HG02870 (cell line): ENCODE measurements around the gene DDAH1.

Experiments used
- ATAC-seq: cut with Tn5 transposase; IDR thresholded peaks from one replicate; pipeline ENCODE4 v1.9.1; 2021; ENCODE audit warnings: mild to moderate bottlenecking, moderate library complexity; ENCODE audit not compliant: unreplicated experiment

Gene DDAH1

GRCh38 chr1:85445906-85446305 lies 19.1 kb downstream of the DDAH1 start:
- no peak for ATAC-seq

GRCh38 chr1:85444381-85444780 lies 20.6 kb downstream of the DDAH1 start:
- no peak for ATAC-seq

- ATAC-seq = no peak
Measured at GRCh38 chr1:85440612-85441011, 24.3 kb downstream of the DDAH1 start.

GRCh38 chr1:85438353-85438752 lies 26.6 kb downstream of the DDAH1 start:
- ATAC-seq = no peak

GRCh38 chr1:85437139-85437538 lies 27.8 kb downstream of the DDAH1 start:
- no peak for ATAC-seq

GRCh38 chr1:85433096-85433495 lies 31.9 kb downstream of the DDAH1 start:
- ATAC-seq = no peak

GRCh38 chr1:85428471-85429089 lies 36.4 kb downstream of the DDAH1 start:
- no peak for ATAC-seq

- no peak for ATAC-seq
Measured at GRCh38 chr1:85427849-85428248, 37.1 kb downstream of the DDAH1 start.

GRCh38 chr1:85427331-85427730 lies 37.6 kb downstream of the DDAH1 start:
- no peak for ATAC-seq

- ATAC-seq = no peak
Measured at GRCh38 chr1:85421179-85421578, 43.8 kb downstream of the DDAH1 start.

- no peak for ATAC-seq
Measured at GRCh38 chr1:85420199-85420598, 44.8 kb downstream of the DDAH1 start.

GRCh38 chr1:85417876-85418275 lies 47.1 kb downstream of the DDAH1 start:
- no peak for ATAC-seq

- ATAC-seq = no peak
Measured at GRCh38 chr1:85417017-85417416, 47.9 kb downstream of the DDAH1 start.

GRCh38 chr1:85413169-85413568 lies 51.8 kb downstream of the DDAH1 start:
- no peak for ATAC-seq

GRCh38 chr1:85411567-85412305 lies 53.2 kb downstream of the DDAH1 start:
- no peak for ATAC-seq

- no peak for ATAC-seq
Measured at GRCh38 chr1:85409516-85409915, 55.4 kb downstream of the DDAH1 start.

GRCh38 chr1:85407746-85408377 lies 57.1 kb downstream of the DDAH1 start:
- no peak for ATAC-seq

GRCh38 chr1:85406887-85407533 lies 57.9 kb downstream of the DDAH1 start:
- ATAC-seq = no peak

- ATAC-seq = no peak
Measured at GRCh38 chr1:85406081-85406480, 58.9 kb downstream of the DDAH1 start.

GRCh38 chr1:85404408-85404807 lies 60.6 kb downstream of the DDAH1 start:
- ATAC-seq = no peak

- ATAC-seq = no peak
Measured at GRCh38 chr1:85398391-85399064, 66.4 kb downstream of the DDAH1 start.
